ENCODE measurements around the gene IQCF5.

GRCh38 chr3:51896607-51897305, 21.4 kb upstream of the IQCF5 start:
- TF ChIP-seq CTCF (IDR thresholded peaks at IDR 0.05; ENCODE audit: insufficient read depth, low read depth, low read length) (no peak), EZH2 (IDR thresholded peaks at IDR 0.05; ENCODE audit: insufficient read depth, low read length) (no peak)
